Neuronal stem cell (in vitro differentiated cells): ENCODE measurements around the gene RTKN2.
"Not testable (repeated sequence)": the region's sequence is repeated elsewhere in the genome, so short reads cannot be mapped to it uniquely, and the experiment has no call there.

Experiments
- DNase-seq: peaks from one replicate; pipeline ENCODE4 v3.0.0-alpha.2; 2013; ENCODE audit warnings: low spot score
- H2AFZ ChIP-seq: one replicate; pipeline ENCODE4 v1.6.1; 2013; ENCODE audit warnings: mild to moderate bottlenecking, low read length, inconsistent platforms
- H2AK5ac ChIP-seq: 2 replicates; pipeline ENCODE4 v1.6.1; 2013; ENCODE audit warnings: low read depth, mild to moderate bottlenecking, inconsistent platforms, low read length, moderate library complexity, mixed read lengths
- H2BK120ac ChIP-seq: 2 replicates; pipeline ENCODE4 v1.6.1; 2013; ENCODE audit warnings: low read depth, mild to moderate bottlenecking, inconsistent platforms, low read length, moderate library complexity, mixed read lengths
- H2BK12ac ChIP-seq: one replicate; pipeline ENCODE4 v1.6.1; 2013; ENCODE audit warnings: low read length, inconsistent platforms
- H2BK15ac ChIP-seq: 2 replicates; pipeline ENCODE4 v1.6.1; 2013; ENCODE audit warnings: mild to moderate bottlenecking, low read length, inconsistent platforms, mixed read lengths
- H2BK5ac ChIP-seq: one replicate; pipeline ENCODE4 v1.6.1; 2013; ENCODE audit warnings: inconsistent platforms, mild to moderate bottlenecking, low read length, moderate library complexity
- H3K14ac ChIP-seq: one replicate; pipeline ENCODE4 v1.6.1; 2013; ENCODE audit warnings: low read length, inconsistent platforms
- H3K18ac ChIP-seq: 2 replicates; pipeline ENCODE4 v1.6.1; 2013; ENCODE audit warnings: low read length, inconsistent platforms
- H3K23ac ChIP-seq: 2 replicates; pipeline ENCODE4 v1.6.1; 2013; ENCODE audit warnings: low read depth, mild to moderate bottlenecking, mixed read lengths, low read length, inconsistent platforms; ENCODE audit not compliant: poor library complexity
- H3K27ac ChIP-seq: replicated peaks from 3 replicates; pipeline ENCODE4 v1.5.1; 2013; ENCODE audit warnings: low read length, inconsistent platforms
- H3K27me3 ChIP-seq, 3 experiments: 2 replicates each; pipeline ENCODE4 v1.6.1; 2013; ENCODE audit warnings: low read length in 3 of 3, mild to moderate bottlenecking in 2 of 3, inconsistent platforms in 1 of 3, low read depth in 1 of 3, mixed read lengths in 1 of 3, moderate library complexity in 1 of 3; ENCODE audit not compliant: control insufficient read depth in 3 of 3, insufficient read depth in 3 of 3
- H3K36me3 ChIP-seq, 2 donors: replicated peaks in 1 of 2; 2 replicates each; pipeline ENCODE4 v1.6.1; 2013; ENCODE audit warnings: low read length in 2 of 2; ENCODE audit not compliant: control insufficient read depth in 2 of 2, insufficient read depth in 2 of 2
- H3K4ac ChIP-seq: 2 replicates; pipeline ENCODE4 v1.6.1; 2013; ENCODE audit warnings: inconsistent platforms, mild to moderate bottlenecking, low read length, moderate library complexity
- H3K4me1 ChIP-seq, 2 donors: 1 replicate in 1 of 2; 2 replicates in 1 of 2; pipeline ENCODE4 v1.6.1; 2013; ENCODE audit warnings: low read length in 2 of 2, low read depth in 1 of 2; ENCODE audit not compliant: control insufficient read depth in 2 of 2, insufficient read depth in 1 of 2
- H3K4me2 ChIP-seq: one replicate; pipeline ENCODE4 v1.6.1; 2013; ENCODE audit warnings: mild to moderate bottlenecking, low read length, inconsistent platforms; ENCODE audit not compliant: insufficient read depth, poor library complexity, severe bottlenecking
- H3K4me3 ChIP-seq, 2 donors: 2 replicates each; pipeline ENCODE4 v1.5.1; 2013; ENCODE audit warnings: low read length in 2 of 2, mild to moderate bottlenecking in 2 of 2, inconsistent platforms in 1 of 2, moderate library complexity in 1 of 2
- H3K79me1 ChIP-seq: one replicate; pipeline ENCODE4 v1.6.1; 2013; ENCODE audit warnings: low read depth, mild to moderate bottlenecking, inconsistent platforms, low read length, moderate library complexity
- H3K9ac ChIP-seq: one replicate; pipeline ENCODE4 v1.6.1; 2013; ENCODE audit warnings: mild to moderate bottlenecking, low read depth, low read length, inconsistent platforms; ENCODE audit not compliant: poor library complexity
- H3K9me3 ChIP-seq, 2 donors: replicated peaks in 1 of 2; 2 replicates each; pipeline versions ENCODE3 to v1.6.1; 2013; ENCODE audit warnings: low read length in 2 of 2, mild to moderate bottlenecking in 2 of 2, inconsistent platforms in 1 of 2, low read depth in 1 of 2, mixed read lengths in 1 of 2, moderate library complexity in 1 of 2; ENCODE audit not compliant: control insufficient read depth in 2 of 2, insufficient read depth in 1 of 2
- H4K8ac ChIP-seq: one replicate; pipeline ENCODE4 v1.6.1; 2013; ENCODE audit warnings: low read depth, mild to moderate bottlenecking, inconsistent platforms, low read length, moderate library complexity
- H4K91ac ChIP-seq: one replicate; pipeline ENCODE4 v1.6.1; 2013; ENCODE audit warnings: low read length, low read depth, mild to moderate bottlenecking, inconsistent platforms; ENCODE audit not compliant: poor library complexity
- WGBS, 2 donors: extraction: QIAGEN DNeasy Blood & Tissue Kit; methylation state at CpG; one replicate each; pipeline ENCODE4 v1.1.7; 2013; ENCODE audit warnings: missing lambda C conversion rate in 2 of 2, mixed read lengths in 1 of 2; ENCODE audit not compliant: insufficient read length in 2 of 2, insufficient replicate concordance in 1 of 2; ENCODE audit errors: extremely low coverage in 2 of 2; 5-methylcytosine and 5-hydroxymethylcytosine counted together

The RTKN2 gene

DNA sequence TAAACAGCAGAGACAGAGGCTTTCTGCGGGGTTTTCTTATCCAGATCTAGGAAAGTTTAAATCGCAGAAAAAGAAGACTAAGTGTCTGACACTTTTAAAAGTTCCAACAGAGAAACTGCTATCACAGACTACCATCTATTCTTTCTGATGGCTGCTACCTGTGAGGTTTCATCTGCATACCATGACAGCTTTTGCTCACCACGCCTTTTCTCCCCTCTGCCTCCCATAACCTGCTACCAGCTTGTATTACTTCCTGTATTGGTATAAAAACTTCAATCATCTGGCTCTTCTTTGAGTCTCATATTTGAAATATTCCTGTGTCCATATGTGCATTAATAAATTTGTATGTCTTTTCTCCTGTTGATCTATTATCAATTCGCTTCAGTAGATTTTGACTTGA lies 34.1 kb upstream of the RTKN2 start:
- no peak overlapping the region for H3K18ac ChIP-seq
- no peak overlapping the region for H3K23ac ChIP-seq
- H4K8ac ChIP-seq, result no peak overlapping the region
- H3K4me1 ChIP-seq, result no peaks in the 10 kb centered on the region
- H3K36me3 ChIP-seq, result no peaks in the 10 kb centered on the region
- H3K79me1 ChIP-seq, result no peaks in the 10 kb centered on the region
- H3K4me2 ChIP-seq, result no peak overlapping the region
- no peak overlapping the region for H3K27ac ChIP-seq
- no peaks in the 10 kb centered on the region for H3K27me3 ChIP-seq
- H2AFZ ChIP-seq, result no peak overlapping the region
- no peak overlapping the region for H4K91ac ChIP-seq
- H2BK5ac ChIP-seq, result no peak overlapping the region
- no peak overlapping the region for H2BK12ac ChIP-seq
- H3K4ac ChIP-seq, result no peak overlapping the region
- no peak overlapping the region for H3K14ac ChIP-seq
- no peak overlapping the region for H3K4me3 ChIP-seq
- no peak overlapping the region for H2BK15ac ChIP-seq
- H2AK5ac ChIP-seq, result no peak overlapping the region
- no CpG with 5 or more reads among the region's 4 CpGs for WGBS, 2 donors
- no peak for DNase-seq
- H3K9me3 ChIP-seq, result no peaks in the 10 kb centered on the region
- H2BK120ac ChIP-seq, result no peak overlapping the region
- no peak overlapping the region for H3K9ac ChIP-seq

DNA sequence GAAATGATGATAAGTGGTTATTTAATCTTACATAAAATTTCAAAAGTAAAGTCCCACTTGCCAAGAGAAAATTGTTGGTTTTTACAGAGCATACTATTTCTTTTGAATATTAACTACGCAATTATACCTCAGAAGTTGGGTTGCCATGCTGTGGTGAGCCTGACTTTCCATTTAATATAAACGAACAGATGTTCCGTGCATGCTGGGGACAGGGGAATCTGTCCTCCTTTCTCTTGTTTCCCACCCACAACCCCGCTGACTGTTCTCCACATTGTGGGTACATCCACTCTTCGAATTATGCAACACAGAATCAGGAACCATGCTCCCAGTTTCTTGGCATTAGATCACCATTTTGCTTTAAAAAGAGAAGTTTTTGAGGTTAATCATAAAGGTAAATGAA lies 29.2 kb upstream of the RTKN2 start:
- no peak overlapping the region for H3K23ac ChIP-seq
- no peaks in the 10 kb centered on the region for H3K36me3 ChIP-seq
- H2AK5ac ChIP-seq, result no peak overlapping the region
- H2BK120ac ChIP-seq, result no peak overlapping the region
- H3K9ac ChIP-seq, result no peak overlapping the region
- H4K91ac ChIP-seq, result no peak overlapping the region
- no peak overlapping the region for H3K14ac ChIP-seq
- H2BK12ac ChIP-seq, result no peak overlapping the region
- H2BK5ac ChIP-seq, result no peak overlapping the region
- H3K18ac ChIP-seq, result no peak overlapping the region
- H2AFZ ChIP-seq, result no peak overlapping the region
- no peaks in the 10 kb centered on the region for H3K79me1 ChIP-seq
- no peaks in the 10 kb centered on the region for H3K9me3 ChIP-seq
- H3K4me3 ChIP-seq, result no peak overlapping the region
- no peak overlapping the region for H3K4ac ChIP-seq
- no peak for DNase-seq
- no CpG with 5 or more reads among the region's 5 CpGs for WGBS, 2 donors
- peaks cover 0 to 3% of the 10 kb centered on the region in 2 donors for H3K4me1 ChIP-seq
- H3K4me2 ChIP-seq, result no peak overlapping the region
- H4K8ac ChIP-seq, result no peak overlapping the region
- no peak overlapping the region for H2BK15ac ChIP-seq
- H3K27ac ChIP-seq, result no peak overlapping the region
- H3K27me3 ChIP-seq, result no peaks in the 10 kb centered on the region

DNA sequence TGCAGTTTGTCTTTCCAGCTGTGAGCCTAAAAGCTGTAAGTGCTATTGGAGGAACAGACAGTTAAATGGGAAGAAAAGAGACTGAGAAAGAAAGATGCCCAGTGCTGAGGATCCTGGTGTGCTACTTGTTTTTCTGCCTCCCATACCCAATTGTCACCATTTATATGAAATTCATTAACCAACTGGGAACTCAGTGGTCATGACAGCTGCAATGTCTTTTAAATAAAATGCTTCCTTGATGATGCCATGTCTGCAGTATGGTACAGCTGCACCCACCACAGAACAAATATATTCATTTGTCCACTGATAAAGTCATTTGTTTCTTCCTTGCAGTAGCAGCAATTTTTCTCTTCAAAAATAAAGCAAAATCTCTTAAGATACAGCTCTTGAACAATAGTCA lies 15.6 kb upstream of the RTKN2 start:
- Histone ChIP-seq H3K14ac (no peak overlapping the region), H3K27ac (no peak overlapping the region), H3K4me3 (no peak overlapping the region), H3K18ac (no peak overlapping the region), H2BK15ac (no peak overlapping the region), H3K23ac (no peak overlapping the region), H4K91ac (no peak overlapping the region), H4K8ac (no peak overlapping the region), H2AK5ac (no peak overlapping the region), H3K9me3 (no peaks in the 10 kb centered on the region), H3K79me1 (no peaks in the 10 kb centered on the region), H3K9ac (no peak overlapping the region), H2BK5ac (no peak overlapping the region), H3K27me3 (no peaks in the 10 kb centered on the region), H2BK12ac (no peak overlapping the region), H3K4ac (no peak overlapping the region), H2AFZ (no peak overlapping the region), H3K36me3 (no peaks in the 10 kb centered on the region), H3K4me2 (no peak overlapping the region), H3K4me1 (no peaks in the 10 kb centered on the region), H2BK120ac (no peak overlapping the region)
- DNase-seq, result no peak

DNA sequence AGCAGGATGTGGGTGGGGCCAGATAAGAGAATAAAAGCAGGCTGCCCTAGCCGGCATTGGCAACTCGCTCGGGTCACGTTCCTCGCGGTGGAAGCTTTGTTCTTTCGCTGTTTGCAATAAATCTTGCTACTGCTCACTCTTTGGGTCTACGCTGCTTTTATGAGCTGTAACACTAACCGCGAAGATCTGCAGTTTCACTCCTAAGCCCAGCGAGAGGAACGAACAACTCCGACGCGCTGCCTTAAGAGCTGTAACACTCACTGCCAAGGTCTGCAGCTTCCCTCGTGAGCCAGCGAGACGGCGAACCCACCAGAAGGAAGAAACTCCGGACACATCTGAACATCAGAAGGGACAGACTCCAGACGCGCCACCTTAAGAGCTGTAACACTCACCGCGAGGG lies 12.7 kb upstream of the RTKN2 start:
- H3K18ac ChIP-seq, H3K27me3 ChIP-seq, H2BK12ac ChIP-seq, H2BK15ac ChIP-seq, H3K9ac ChIP-seq, H3K23ac ChIP-seq, DNase-seq, H3K14ac ChIP-seq, H3K79me1 ChIP-seq, H2AFZ ChIP-seq, H3K4ac ChIP-seq, H2AK5ac ChIP-seq, H3K4me2 ChIP-seq, H2BK120ac ChIP-seq, H4K91ac ChIP-seq, H2BK5ac ChIP-seq, H3K4me3 ChIP-seq, H3K36me3 ChIP-seq, H3K9me3 ChIP-seq, H3K27ac ChIP-seq, H3K4me1 ChIP-seq, H4K8ac ChIP-seq: not testable (repeated sequence)
- WGBS, 2 donors, result no CpG with 5 or more reads among the region's 24 CpGs
